D721Med (cell line): ENCODE data around the gene CDC42BPB.

Experiments used
- DNase-seq: peaks from one replicate; pipeline ENCODE4 v3.0.0; 2011; ENCODE audit warnings: low spot score; ENCODE audit not compliant: insufficient read length
- FAIRE-seq: peaks from 2 replicates; lab custom pipeline; 2011; peaks lifted over from hg19 to GRCh38; lab: Jason Lieb, UNC
- TF ChIP-seq, protein P1 (sequence below): IDR thresholded peaks from 2 replicates; pipeline ENCODE4 v1.5.1; 2012; ENCODE audit warnings: mild to moderate bottlenecking, control low read depth; ENCODE audit not compliant: insufficient read depth; ENCODE audit errors: missing control alignments

The CDC42BPB gene

GRCh38 chr14:103021684-103022001 lies 35.7 kb downstream of the CDC42BPB start:
- TF ChIP-seq, protein P1, sequence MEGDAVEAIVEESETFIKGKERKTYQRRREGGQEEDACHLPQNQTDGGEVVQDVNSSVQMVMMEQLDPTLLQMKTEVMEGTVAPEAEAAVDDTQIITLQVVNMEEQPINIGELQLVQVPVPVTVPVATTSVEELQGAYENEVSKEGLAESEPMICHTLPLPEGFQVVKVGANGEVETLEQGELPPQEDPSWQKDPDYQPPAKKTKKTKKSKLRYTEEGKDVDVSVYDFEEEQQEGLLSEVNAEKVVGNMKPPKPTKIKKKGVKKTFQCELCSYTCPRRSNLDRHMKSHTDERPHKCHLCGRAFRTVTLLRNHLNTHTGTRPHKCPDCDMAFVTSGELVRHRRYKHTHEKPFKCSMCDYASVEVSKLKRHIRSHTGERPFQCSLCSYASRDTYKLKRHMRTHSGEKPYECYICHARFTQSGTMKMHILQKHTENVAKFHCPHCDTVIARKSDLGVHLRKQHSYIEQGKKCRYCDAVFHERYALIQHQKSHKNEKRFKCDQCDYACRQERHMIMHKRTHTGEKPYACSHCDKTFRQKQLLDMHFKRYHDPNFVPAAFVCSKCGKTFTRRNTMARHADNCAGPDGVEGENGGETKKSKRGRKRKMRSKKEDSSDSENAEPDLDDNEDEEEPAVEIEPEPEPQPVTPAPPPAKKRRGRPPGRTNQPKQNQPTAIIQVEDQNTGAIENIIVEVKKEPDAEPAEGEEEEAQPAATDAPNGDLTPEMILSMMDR = no peak
- FAIRE-seq (no peak), DNase-seq (no peak)

DNA sequence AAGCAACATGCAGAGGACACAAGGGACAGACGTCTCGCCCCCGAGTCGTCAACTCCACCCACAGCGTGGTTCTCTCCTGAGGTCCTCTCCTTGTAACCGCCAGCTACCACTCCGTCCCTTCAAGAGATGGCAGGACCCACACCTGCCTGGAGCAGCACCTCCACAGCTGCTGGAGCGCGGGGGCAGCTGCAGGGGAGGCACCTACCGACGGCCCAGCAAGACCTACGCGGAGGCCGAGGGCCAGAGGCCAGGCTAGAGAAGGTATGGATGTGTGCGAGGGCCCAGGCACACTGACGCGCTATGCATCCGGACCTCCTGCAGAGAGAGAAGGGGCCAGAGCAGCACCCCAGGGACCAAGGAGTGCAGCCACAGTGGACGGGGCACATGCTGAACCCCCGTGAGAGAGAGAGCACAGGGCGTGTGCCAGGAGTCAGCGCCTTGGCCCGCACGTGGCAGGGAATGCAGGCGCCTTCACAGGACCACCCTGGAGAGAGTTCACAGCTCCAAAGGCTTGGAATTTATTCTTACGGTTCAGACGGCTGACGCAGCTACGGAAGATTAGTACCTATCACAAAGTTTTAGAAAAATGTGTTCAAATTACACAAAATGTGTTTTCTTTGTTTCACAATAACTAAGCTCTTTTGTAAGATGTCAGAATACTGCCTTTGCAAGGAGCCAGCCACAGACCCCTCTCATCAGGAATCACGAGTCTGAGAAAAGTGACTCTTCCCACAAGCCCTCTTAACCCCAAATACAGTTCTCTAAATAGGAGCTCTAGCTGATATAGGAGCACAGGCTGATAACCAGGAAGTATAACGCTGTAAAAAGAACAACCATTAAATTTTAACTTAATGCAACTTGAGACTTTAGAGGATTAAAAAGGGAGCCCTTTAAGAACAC lies 36.8 kb downstream of the CDC42BPB start:
- TF ChIP-seq, protein P1 = no peak
- no peak for FAIRE-seq
- DNase-seq = no peak

GRCh38 chr14:103019826-103020225 lies 37.5 kb downstream of the CDC42BPB start:
- DNase-seq (no peak), FAIRE-seq (no peak)
- TF ChIP-seq, protein P1 = no peak

- TF ChIP-seq, protein P1 = no peak
- FAIRE-seq (no peak), DNase-seq (no peak)
Measured at GRCh38 chr14:103019236-103019635, 38.1 kb downstream of the CDC42BPB start.

DNA sequence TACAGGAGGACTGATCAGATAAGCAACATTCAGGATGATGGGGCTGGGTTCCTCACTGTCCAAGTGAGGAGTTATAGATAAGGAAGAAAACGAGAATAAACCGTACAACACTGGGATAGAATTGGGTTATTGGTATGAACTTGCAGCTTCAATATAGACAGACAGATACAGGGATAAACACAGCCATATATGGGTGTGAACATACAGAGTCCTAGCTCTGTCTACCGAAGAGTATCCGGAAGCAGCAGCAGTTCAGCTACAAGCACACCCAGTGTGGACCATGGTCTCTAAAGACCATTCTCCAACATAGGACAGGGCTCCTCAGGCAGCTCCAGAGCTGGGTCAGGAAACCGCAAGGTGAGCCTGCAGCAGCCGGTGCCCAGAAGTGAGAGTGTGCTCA lies 40.8 kb downstream of the CDC42BPB start:
- DNase-seq (no peak), FAIRE-seq (no peak)
- TF ChIP-seq, protein P1 = no peak

GRCh38 chr14:103016071-103016470 lies 41.3 kb downstream of the CDC42BPB start:
- DNase-seq (no peak), FAIRE-seq (no peak)
- TF ChIP-seq, protein P1 = no peak

- FAIRE-seq (no peak), DNase-seq (no peak)
- TF ChIP-seq, protein P1 = no peak
Measured at GRCh38 chr14:103015426-103015825, 41.9 kb downstream of the CDC42BPB start.
